GM21360 (cell line): ENCODE data around the gene EPHA5.

Experiments used
- ATAC-seq: cut with Tn5 transposase; IDR thresholded peaks from one replicate; pipeline ENCODE4 v1.9.1; 2021; ENCODE audit warnings: mild to moderate bottlenecking, moderate library complexity; ENCODE audit not compliant: unreplicated experiment

The EPHA5 gene

GRCh38 chr4:65670331-65671031, at the start of gene EPHA5:
TSS of gene EPHA5 (minus strand) at chr4:65670489. CDS start at chr4:65669742, 747 bp downstream.
- ATAC-seq, result no peak

- no peak for ATAC-seq
These were observed 49.3 kb upstream of the EPHA5 start for GRCh38 chr4:65719635-65720034.

GRCh38 chr4:65698631-65699030, 28.3 kb upstream of the EPHA5 start:
- no peak for ATAC-seq

DNA sequence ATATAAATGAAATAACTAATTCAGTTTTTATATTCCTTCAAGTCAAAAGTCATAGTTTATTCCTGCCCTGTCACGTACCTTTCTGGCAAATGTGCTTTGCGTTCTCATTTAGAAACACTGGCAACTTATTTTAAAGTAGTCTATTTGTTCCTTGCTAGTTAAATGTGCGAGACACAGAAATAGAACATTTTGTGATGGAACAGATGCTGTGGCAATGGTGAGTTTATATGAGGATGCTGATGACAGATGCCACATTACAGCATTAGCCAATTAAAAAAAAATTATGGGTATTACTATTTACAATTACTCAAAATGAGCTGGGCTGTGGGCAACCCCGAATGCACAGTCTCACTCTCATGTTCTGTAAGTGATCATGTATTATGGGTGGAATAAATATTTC, 26.1 kb upstream of the EPHA5 start:
- ATAC-seq, result no peak

DNA sequence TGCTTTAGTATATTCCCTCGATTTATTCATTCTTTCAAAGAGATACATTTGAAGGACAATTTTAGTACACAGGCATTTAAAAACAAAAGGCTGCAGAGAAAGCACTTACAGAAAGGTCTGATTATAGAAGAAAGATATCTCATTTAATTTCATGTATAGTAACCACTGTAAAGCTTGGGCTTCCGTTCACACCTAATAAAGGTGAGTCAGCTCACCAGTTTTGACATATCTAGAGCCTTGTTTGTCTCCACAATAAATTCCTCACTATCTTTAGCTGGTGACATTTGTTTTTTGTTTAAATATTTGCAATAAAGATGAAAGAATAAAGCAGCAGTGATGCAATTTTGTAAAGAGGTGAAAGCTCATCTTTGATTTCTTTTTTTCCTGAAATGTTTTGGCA, 1.1 kb upstream of the EPHA5 start:
- no peak for ATAC-seq

GRCh38 chr4:65670020-65670330, 314 bp downstream of the EPHA5 start:
- ATAC-seq, result no peak

- ATAC-seq, result no peak
These were observed 924 bp downstream of the EPHA5 start for GRCh38 chr4:65669111-65670019.

- no peak for ATAC-seq
These were observed 1.8 kb downstream of the EPHA5 start for GRCh38 chr4:65668201-65669089.

DNA sequence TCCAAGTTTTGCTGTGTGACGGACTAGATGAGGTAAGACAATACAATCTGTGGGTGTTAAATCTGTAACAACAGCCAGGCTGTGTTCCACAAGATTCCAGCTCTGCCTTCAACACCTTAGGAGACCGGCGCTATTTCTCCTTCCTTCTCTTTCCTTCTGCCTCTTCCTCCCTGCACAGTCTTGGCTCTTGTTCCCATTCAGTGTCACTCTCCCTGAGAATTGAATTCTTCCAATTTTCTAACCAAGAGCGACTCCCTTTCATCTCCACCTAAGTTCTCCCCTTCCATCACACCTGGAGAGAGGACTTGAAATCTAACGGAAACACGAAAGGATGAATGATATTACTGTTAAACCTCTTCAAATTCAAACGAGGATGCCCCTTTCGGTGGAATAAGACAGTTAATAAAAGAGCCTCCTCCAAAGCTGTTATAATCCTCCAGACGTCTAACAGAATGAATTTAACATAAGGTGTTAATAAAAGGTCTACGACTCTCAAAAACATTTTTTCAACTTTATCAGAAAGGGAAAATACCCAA, 2.7 kb downstream of the EPHA5 start:
- no peak for ATAC-seq

DNA sequence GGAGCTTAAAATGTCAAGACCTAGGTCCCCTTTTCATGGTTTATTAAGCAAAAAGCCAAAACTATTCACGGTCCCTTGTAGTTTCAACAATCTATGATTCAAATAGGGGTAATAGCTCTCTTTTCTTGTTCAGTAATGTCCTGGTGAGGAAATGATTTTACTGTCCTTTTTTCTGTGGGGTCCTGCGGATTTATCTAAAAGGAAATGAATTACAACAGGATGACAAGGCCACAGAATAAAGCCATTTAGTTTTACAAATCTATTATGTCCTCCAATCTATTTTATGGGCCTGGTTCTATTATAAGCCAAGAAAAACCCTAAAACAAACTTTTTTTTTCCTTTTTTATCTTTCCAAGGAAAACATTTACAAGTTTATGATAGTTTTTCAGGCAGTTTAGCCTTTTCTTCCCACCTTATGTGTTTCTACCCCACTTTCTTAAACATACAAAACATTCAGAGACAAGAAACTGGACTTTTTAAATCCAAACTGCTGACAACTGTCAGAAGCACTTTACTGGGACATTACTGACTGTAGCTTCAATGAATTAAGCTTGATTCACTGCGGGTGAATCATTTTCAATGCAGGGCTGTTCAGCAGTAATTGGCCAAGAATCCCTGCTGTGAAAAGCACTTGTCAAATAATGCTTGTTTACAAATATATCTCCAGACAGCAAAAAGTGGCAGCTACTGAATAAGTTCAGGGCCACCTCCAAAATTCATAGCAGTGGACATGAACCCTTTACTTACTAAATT, 4.3 kb downstream of the EPHA5 start:
- no peak for ATAC-seq

GRCh38 chr4:65661471-65661870, 8.8 kb downstream of the EPHA5 start:
- no peak for ATAC-seq

DNA sequence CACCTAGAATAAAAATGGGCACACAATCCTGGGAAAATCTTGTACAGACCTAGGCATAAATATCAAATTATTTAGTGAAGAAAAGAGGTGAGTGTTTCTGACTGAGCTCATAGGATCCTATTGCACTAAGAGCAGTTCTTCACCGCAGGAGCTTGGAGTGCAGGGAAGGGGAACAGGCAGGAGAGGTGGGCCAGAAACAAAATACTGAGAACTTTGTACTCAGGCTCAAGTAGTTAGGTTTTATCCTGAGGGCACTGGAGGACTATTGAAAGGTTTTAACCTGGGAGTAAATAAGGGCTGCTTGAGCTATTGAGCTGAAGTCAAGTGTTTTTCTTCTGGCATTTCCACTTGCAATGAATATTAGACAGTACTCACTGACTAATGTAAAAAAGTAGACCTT, 12.2 kb downstream of the EPHA5 start:
- ATAC-seq, result no peak

DNA sequence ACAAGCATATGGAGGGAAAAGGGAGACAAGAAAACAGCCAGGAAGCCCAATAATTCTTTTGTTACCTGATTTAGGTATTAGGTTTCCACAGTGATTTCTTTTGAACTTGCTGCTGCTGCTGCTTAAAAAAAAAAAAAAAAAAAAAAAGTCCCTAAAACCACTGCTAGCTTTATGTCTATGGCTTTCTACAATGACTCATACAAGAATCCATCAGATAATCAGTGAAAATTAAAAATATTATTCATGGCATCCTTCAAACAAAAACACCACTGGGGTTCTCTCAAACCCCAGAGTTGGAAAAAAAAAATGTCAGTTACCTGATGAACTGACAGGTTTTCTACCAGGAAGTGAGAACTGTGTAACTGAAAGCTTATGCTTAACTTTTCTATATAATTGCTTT, 14.3 kb downstream of the EPHA5 start:
- ATAC-seq, result no peak

GRCh38 chr4:65654976-65655375, 15.3 kb downstream of the EPHA5 start:
- ATAC-seq, result no peak

- ATAC-seq, result no peak
These were observed 16.4 kb downstream of the EPHA5 start for GRCh38 chr4:65653740-65654361.

GRCh38 chr4:65651751-65652150, 18.5 kb downstream of the EPHA5 start:
- no peak for ATAC-seq

DNA sequence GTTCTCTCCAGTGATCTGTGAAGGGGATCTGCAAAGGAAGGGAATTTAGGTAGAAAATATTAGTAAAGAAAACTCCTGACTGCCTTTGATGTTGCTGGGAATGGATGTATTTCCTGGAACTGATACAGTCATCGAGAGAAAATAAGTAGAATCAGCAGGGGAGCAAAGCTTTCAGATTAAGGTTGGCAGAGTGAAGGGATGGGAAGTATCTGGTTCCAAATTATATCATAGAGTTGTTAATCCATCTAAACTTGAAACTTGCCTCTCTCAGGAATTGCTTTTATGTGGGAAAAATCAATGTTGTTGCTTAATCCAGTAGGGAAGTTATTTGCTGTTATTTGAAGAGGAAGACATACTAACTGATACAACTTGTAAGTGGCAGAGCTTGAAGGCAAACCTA, 19.3 kb downstream of the EPHA5 start:
- ATAC-seq, result no peak

GRCh38 chr4:65646136-65646535, 24.2 kb downstream of the EPHA5 start:
- no peak for ATAC-seq

- ATAC-seq, result no peak
These were observed 25.1 kb downstream of the EPHA5 start for GRCh38 chr4:65645185-65645584.
